ENCODE measurements around the gene CPT1A. TPM values are rescaled to one million over a fixed set of nuclear protein-coding genes. Genes with fewer than 3 reads are reported as not detected.

The CPT1A gene
- polyA plus RNA-seq, 1 of the 3 experiments (the other 2 are of a cell fraction), result 31.2 TPM

DNA sequence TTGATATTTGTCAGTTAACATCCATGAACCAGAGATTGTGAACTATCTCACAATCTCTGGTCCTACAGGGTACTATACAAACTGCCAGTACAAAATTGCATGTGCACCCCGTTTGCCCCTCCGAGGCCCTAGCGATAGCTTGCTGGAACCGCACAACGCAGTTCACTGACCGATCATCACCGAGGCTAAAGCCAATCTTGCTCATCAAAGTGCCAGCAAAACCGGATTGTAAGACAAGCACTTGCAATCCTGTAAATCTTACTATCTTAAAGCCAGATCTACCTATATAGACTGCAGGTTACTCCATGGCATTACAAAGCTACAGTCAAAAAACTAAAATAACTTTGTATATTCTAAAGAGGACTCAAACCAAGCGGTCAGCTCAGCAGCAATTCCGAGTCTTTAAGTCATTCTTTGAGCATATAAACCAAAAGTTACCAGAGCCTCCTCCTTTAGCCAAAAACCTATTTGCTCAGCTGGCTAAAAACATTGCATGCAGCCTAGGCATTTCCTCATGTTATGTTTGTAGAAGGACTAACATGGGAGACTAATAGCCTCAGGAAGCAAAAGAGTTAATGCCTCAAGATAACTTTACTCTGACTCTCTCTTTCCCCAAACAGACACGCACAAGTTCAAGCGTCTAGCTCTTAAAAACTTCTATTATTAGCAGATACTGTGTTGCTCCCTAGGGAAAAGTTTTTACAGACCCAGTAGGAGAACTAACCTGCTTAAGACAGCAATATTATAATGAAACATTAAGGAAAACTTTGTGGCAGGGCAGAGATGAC is 30.7 kb upstream of the CPT1A start:
- no peaks in the 10 kb centered on the region for H3K4me1 ChIP-seq (ENCODE audit: control insufficient read depth in 1 of 2, insufficient read depth in 2 of 2, low read depth in 1 of 2, low read length in 1 of 2)
- H3F3A ChIP-seq (replicated peaks; ENCODE audit: insufficient read depth), result no peaks in the 10 kb centered on the region
- H3K9me3 ChIP-seq, result no peaks in the 10 kb centered on the region
- no peak overlapping the region for H3K27ac ChIP-seq (ENCODE audit: low read depth in 2 of 2, low read length in 1 of 2)
- H3K79me2 ChIP-seq (ENCODE audit: insufficient read depth), result no peaks in the 10 kb centered on the region
- WGBS (ENCODE audit: low lambda C conversion rate), result 77% methylated on average over 12 of the region's 12 CpGs
- no peaks in the 10 kb centered on the region for H3K36me3 ChIP-seq (replicated peaks in 1 of 2; ENCODE audit: control insufficient read depth in 1 of 2, insufficient read depth in 2 of 2, low read length in 1 of 2)
- H3K9me2 ChIP-seq, result no peaks in the 10 kb centered on the region
- no peak overlapping the region for H2AFZ ChIP-seq (ENCODE audit: low read depth)
- CTCF ChIA-PET, result interaction anchor here (0.8 to 3.9 kb wide), 2 partner anchors 18 to 54 kb away, joined by 4 to 12 read pairs; no protein-coding TSS in a partner anchor
- no peak overlapping the region for H3K4me3 ChIP-seq (ENCODE audit: low read depth in 2 of 2, low read length in 1 of 2)
- H3K9ac ChIP-seq, result no peak overlapping the region
- POLR2A ChIA-PET, result no interaction called here
- no peak for DNase-seq
- no peaks in the 10 kb centered on the region for H4K20me1 ChIP-seq (ENCODE audit: insufficient read depth)
- TF ChIP-seq, protein P1, sequence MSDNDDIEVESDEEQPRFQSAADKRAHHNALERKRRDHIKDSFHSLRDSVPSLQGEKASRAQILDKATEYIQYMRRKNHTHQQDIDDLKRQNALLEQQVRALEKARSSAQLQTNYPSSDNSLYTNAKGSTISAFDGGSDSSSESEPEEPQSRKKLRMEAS (IDR thresholded peaks at IDR 0.05; ENCODE audit: low read depth), result no peak
- no peak for TF ChIP-seq RFX5 (IDR thresholded peaks at IDR 0.05; ENCODE audit: low read length)
- no peak for TF ChIP-seq MEF2A (IDR thresholded peaks at IDR 0.05; ENCODE audit: borderline replicate concordance, low read depth)
- TF ChIP-seq, protein P2, sequence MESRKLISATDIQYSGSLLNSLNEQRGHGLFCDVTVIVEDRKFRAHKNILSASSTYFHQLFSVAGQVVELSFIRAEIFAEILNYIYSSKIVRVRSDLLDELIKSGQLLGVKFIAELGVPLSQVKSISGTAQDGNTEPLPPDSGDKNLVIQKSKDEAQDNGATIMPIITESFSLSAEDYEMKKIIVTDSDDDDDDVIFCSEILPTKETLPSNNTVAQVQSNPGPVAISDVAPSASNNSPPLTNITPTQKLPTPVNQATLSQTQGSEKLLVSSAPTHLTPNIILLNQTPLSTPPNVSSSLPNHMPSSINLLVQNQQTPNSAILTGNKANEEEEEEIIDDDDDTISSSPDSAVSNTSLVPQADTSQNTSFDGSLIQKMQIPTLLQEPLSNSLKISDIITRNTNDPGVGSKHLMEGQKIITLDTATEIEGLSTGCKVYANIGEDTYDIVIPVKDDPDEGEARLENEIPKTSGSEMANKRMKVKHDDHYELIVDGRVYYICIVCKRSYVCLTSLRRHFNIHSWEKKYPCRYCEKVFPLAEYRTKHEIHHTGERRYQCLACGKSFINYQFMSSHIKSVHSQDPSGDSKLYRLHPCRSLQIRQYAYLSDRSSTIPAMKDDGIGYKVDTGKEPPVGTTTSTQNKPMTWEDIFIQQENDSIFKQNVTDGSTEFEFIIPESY (IDR thresholded peaks at IDR 0.05; ENCODE audit: borderline replicate concordance, low read depth), result no peak
- no peak for TF ChIP-seq EP300 (IDR thresholded peaks at IDR 0.05; ENCODE audit: borderline replicate concordance in 1 of 2, low read depth in 1 of 2, low read length in 1 of 2)
- TF ChIP-seq RCOR1 (IDR thresholded peaks at IDR 0.05; ENCODE audit: low read length), result no peak
- TF ChIP-seq NRF1 (IDR thresholded peaks at IDR 0.05; ENCODE audit: low read depth, low read length), result no peak
- TF ChIP-seq, protein P3, sequence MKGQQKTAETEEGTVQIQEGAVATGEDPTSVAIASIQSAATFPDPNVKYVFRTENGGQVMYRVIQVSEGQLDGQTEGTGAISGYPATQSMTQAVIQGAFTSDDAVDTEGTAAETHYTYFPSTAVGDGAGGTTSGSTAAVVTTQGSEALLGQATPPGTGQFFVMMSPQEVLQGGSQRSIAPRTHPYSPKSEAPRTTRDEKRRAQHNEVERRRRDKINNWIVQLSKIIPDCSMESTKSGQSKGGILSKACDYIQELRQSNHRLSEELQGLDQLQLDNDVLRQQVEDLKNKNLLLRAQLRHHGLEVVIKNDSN (IDR thresholded peaks at IDR 0.05; ENCODE audit: borderline replicate concordance, low read depth), result no peak
- no peak for TF ChIP-seq TAF1 (IDR thresholded peaks at IDR 0.05; ENCODE audit: borderline replicate concordance, low read depth, low read length)
- no peak for TF ChIP-seq FOXM1 (IDR thresholded peaks at IDR 0.05; ENCODE audit: low read depth)
- TF ChIP-seq, protein P4, sequence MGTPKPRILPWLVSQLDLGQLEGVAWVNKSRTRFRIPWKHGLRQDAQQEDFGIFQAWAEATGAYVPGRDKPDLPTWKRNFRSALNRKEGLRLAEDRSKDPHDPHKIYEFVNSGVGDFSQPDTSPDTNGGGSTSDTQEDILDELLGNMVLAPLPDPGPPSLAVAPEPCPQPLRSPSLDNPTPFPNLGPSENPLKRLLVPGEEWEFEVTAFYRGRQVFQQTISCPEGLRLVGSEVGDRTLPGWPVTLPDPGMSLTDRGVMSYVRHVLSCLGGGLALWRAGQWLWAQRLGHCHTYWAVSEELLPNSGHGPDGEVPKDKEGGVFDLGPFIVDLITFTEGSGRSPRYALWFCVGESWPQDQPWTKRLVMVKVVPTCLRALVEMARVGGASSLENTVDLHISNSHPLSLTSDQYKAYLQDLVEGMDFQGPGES (IDR thresholded peaks at IDR 0.05; ENCODE audit: low read depth, low read length), result no peak
- no peak for TF ChIP-seq CHD2 (IDR thresholded peaks at IDR 0.05; ENCODE audit: low read length, partially characterized antibody)
- no peak for TF ChIP-seq GATA2 (CRISPR knock-in tag; IDR thresholded peaks at IDR 0.05)
- TF ChIP-seq EZH2phosphoT487 (IDR thresholded peaks at IDR 0.05; ENCODE audit: borderline replicate concordance, low read depth), result no peak
- no peaks in the 10 kb centered on the region for H3K27me3 ChIP-seq (ENCODE audit: insufficient read depth)
- H3K4me2 ChIP-seq, result no peak overlapping the region

All from SK-N-SH (cell line).